Activated CD8-positive, alpha-beta memory T cell treated with anti-CD3 and anti-CD28 coated beads, Interleukin-2, amount 50 U/mL, for 4 hours (primary cell): Measurements from ENCODE around the gene A4GALT.

Experiments
- DNase-seq: peaks from one replicate; pipeline ENCODE4 v3.0.0-alpha.2; 2020

A4GALT gene

GRCh38 chr22:42700355-42700754 lies 20.3 kb downstream of the A4GALT start:
- DNase-seq, result no peak

DNA sequence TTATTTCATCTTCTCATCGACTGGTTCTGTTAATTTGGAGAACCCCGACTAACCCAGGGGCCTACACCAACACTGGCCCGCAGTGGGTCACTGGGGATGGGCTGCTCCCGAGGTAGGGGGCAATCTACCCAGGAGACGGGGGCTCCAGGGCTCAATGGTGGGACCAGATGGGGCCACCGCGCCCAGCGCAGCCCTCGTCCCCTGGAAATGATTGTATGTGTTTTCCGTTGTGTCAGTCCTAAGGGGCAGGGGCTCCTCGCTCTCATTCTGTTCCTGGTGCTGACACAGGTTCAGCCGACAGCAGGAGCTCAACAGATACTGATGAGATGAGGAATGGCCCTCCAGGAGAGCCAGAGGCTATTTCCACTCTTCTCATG lies 20.7 kb downstream of the A4GALT start:
- no peak for DNase-seq

DNA sequence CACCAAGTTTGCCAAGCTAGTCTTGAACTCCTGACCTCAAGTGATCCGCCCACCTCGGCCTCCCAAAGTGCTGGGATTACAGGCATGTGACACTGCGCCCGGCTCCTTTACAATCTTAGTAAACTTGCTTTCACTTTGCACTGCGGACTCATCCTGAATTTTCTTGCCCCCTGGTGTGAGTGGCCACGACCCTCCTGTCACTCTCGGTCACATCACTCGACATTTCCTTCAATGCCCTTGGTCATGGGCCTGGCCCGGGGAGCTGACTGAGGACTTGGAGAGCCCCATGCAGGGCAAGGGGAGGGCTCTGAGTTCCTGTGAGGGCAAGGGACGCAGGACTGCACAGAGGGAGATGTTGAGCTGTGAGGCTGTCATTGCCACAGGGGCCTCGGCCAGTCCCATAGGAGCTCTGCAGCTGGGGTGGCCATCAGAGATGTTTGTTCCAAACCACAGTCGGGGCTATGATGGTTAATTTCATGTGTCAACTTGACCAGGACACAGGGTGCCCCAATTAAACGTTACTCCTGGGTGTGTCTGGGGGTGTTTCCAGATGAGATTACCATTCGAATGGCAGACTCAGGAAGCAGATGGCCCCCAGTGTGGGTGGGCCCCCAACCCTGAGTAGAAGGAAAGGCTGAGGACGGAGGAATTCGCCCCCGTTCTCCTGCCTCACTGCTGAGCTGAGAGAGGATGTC lies 21.2 kb downstream of the A4GALT start:
- DNase-seq, result no peak

DNA sequence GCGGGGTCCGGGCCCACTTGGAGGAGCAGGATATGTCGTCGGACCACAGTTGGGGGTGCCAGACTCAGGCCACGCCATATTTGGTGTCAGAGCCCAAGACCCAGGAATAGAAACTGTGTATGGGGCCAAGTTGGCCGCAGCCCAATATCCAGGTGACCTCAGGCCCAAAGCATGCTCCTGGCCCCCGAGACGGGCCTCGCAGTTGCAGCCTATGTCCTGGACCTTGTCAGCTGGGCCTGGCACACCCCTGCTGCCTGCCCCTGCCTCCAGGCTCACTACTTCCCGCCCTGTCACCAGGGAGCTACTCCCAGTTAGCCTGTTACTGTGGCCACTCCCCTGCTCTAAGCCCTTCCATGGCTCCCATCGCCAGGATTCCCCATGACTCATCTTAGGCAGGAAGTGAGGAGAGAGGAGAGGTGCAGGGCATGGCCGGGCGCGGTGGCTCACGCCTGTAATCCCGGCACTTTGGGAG lies 23.1 kb downstream of the A4GALT start:
- DNase-seq, result no peak

DNA sequence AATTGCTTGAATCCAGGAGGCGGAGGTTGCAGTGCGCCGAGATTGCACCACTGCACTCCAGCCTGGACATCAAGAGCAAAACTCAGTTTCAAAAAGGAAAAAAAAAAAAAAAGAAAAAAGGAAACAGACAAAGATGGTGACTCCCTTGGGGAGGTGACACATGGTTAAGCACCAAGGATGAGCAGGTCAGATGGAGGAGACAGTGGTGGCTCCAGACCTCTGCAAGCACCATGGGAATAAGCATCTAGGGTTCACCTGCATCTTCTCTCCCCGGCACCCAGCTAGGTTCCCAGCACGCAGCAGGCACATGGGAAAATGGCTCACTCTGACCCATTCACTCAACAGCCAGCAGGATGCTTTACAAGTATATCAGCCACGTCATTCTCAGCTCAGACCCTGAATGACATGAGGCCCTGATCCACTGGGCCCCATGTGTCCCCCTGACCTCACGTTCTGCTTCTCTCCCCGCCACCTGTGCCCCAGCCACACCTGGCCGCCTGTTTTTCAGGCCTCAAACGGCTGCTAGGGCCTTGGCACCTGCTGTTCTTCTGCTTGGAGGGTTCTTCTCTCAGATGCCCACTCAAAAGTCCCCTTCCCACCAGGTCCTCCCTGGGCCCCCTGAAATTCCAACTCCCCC lies 24.2 kb downstream of the A4GALT start:
- no peak for DNase-seq

- no peak for DNase-seq
Observed at GRCh38 chr22:42695294-42695693, 25.4 kb downstream of the A4GALT start.

DNA sequence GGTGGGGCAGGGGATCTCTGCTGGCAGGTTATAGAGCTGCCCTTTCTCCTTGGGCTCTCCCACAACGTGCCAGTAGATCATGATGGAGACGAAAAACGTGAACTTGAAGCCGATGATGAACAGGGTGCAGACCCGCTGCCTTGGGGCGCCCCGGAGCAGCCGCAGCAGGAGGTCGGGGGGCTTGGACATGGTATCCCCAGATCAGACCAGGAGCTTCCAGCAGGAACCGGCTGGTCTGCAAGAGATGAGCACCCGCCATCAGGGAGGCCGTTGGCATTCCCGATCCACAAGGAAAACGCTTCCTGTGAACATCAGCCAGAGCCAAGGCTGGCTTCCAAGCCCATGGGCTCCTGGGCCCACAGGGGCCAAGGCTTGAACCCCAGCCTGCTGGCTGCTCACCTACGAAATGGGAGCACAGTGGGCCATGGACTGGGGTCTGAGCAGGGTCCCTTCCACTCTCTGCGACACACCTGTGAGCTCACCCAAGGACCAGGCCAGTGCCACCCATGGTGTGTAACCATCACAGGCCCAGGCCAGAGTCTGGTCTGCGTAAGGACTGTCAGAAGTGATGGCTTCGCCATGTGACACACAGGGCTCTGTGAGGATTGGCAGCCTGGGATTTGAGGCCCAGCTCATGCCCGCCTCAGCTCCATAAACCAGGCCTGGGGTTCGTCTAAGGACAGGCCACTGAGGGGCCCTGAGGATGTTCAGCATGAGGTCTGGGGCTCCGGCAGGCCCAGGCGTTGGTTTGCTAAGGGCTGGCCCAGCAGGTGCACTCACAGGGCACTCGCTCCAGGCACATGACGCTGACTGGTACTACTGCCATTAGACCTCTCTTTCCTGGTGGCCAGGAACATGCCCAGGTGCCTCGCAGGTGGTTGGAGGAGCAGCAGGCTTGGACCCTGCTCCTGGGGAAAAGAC lies 26.6 kb downstream of the A4GALT start:
- DNase-seq, result no peak

DNA sequence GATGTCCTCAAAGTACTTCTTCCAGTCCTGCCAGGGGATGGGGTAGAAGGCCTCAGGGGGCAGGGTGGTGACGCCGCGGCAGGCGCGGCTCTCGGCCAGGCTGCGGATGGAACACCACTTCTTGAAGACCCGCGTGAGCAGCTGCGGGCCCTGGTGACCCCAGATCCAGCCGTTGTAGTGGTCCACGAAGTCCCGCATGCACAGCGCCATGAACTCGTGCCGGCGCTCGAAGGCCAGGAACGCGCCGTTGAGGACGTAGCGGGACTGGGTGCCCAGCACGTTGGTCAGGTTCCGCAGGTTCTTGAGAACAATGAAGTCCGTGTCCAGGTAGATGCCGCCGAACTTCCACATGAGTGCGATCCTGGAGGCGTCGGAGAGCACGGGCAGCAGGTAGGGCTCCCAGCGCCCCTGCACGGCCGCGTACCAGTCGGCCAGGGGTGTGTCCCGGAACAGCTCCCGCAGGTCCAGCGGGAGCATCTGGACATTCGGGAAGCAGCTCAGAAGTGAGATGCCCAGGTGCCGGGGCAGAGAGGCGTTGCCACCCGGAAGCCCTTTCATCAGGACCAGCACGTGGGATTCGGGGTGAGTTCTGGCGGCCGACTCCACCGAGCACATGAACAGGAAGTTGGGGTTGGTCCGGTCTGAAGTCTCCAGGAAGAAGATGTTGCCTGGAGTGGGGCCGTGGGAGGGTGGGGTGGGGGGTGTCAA lies 27.5 kb downstream of the A4GALT start:
- no peak for DNase-seq

DNA sequence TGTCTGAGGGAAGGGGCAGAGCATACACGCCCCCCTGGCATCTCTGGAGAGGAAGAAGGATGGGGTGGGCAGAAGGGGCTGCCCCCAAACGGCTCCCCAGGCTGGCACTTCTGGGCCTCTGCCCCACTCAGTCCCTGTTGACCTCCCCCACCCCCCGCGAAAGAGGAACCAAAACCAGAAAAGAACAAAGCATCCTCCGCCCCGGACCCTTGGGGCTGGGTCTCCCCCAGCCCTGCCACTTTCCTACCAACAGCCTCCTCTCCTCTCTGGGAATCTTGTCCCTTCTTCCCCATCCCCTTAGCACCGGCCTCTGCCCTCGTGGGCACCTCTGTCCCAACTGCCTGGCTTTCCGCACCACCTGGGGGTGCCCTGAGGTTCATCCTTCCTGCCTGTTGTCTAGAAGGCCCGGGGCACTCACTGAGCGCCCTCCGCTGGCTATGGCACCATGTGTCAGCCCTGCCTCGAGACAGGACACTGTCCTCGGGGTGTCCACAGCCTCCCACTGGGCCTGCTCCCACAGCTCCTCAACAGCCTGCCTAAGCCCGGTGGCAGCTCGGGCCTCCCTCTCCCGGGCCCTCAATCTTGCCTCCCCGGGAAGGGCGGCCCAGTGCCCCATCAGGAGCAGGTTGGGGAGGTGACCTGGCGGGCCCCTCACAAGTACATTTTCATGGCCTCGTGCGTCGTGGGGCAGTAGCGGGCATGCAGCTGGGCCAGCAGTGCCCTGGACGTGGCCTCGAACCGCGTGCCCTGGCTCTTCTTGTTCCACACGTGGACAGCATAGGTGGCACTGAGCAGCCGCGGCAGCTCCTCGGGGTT lies 28.2 kb downstream of the A4GALT start:
- no peak for DNase-seq

GRCh38 chr22:42691440-42691839 lies 29.2 kb downstream of the A4GALT start:
- no peak for DNase-seq

DNA sequence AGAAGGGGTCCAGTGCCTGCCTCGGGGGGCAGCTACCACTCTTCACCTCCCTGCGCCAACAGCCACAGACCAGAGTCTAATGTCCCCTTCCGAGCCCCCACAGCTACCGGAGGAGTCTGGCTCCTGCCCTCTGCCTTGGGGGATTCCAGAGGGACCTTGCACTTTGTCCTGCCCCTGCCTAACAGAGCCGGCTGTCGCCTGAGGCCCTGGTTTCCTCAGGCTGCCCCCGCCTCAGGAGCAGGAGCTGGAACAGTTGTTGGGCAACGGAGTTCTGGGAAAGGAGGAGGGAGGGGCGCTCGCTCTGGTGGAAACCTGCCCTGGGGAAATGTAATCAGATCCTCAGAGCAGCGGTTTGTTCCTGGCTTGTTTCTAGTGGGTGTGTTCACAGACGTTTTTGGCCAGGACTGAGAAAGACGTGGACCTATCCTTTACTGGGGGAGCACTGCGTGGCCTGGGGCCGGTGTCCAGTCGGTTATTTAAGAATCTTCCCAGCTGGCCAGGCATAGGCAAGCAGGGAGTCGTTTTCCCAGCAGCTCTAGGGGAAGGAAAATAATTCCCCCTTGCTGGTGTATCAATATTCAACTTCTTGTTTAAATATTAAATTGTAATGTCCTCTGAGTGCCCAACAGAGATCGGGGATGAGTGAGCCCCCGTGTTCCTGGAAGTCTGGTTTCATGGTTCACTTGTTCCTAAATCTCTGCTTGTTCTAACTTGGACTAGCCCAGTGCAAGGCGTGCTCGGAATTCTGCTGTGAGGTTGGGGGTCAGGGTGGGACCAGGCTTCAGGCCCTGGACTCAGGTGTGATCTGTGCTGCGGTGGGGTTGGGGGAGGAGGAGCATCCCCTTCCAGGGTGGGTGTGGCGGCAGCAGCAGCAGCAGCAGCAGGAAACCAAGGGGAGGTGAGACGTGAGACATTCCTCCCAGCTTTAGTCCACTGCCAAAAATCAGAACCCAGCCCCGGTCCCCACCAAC lies 32.1 kb downstream of the A4GALT start:
- DNase-seq, result no peak

DNA sequence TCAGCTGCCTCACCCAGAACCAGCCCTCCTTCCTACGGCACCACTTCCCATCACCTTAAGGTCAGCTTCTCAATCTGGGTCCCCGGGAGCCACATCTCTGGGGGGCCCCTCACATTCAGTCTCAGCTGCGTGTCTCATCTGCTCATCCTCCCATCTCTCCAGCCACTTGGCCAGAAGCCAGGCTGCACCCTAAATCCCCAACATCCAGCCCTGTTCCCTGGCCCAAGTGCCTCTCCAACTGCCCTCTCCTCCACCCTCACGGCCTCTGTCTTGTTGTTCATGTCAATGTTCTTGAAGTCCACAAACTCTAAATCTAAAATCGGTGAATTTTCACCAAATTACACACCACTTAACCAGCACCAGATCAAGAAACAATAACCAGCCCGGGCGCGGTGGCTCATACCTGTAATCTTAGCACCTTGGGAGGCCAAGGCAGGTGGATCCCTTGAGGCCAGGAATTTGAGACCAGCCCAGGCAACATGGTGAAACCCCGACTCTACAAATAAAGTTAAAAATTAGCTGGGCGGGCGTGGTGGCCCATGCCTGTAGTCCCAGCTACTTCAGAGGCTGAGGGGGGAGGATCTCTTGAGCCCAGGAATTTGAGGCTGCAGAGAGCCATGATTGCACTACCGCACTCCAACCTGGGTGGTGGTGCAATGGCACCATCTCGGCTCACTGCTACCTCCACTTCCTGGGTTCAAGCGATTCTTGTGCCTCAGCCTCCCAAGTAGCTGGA lies 33.7 kb downstream of the A4GALT start:
- DNase-seq, result no peak

DNA sequence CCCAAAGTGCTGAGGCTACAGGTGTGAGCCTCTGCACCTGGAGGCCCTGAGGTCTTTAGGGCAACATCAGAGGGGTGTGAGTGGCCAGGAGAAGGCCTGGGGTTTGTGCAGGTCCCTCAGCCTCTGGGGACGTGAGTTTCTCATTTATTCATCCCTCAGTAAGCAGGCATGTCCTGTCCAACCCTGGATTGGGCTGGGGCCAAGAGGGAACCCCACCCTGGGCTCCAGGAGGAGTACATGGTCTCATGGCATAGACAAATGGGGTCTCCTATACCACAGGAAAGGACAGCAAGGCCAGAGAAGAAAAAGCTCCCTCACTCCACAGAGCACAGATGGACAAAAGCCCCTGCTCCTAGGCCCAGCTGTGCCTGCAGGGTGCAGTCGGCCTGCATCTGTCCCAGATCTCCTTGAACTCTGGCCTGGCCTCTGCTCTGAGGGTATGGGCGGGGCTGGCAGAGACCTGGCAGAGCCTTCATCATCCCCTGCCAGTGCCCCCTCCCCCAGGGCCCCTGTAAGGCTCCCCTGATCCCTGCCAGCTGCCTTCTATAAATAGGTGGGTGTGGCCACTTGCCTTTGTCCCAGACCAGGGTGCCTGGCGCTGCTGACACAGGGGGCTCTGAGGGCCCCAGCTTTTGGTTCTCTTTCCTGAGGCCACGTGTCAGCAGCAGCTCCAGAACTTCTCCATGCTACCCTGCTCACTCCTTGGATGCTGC lies 34.6 kb downstream of the A4GALT start:
- no peak for DNase-seq

- DNase-seq, result no peak
Observed at GRCh38 chr22:42684462-42685195, 36.0 kb downstream of the A4GALT start.

- DNase-seq, result no peak
Observed at GRCh38 chr22:42683578-42684283, 36.9 kb downstream of the A4GALT start.

DNA sequence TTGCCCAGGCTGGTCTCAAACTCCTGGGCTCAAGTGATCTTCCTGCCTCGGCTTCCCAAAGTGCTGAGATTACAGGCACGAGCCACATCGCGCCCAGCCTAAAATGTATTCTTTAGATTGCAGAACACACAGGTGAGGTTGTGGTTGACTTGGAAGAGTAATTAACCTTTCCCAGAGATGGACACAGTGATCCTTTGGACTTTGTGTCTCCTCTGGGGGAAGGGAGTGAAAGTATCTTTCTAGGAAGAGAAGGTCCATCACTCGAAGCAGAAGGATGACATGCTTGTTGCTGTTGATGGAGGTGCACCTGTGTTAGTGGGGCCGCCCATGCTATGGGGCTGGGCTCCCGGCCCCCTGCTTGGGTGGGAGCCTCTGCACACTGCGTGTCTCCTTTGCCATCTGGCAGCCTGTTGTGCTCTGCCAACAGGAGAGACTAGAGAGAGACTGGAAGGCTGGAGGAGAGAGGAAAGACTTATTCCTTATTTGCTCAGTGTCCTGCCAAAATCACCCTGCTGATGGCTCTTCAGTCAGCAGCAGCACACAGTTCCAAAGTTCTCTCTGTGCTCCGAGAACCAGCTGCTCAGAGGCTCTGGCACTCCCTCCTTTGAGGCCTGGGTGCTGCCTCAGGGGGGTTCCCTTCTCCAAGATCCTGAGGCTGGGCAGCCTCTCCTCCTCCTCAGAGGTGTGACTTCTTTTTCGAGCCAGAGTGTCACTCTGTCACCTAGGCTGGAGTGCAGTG lies 38.4 kb downstream of the A4GALT start:
- no peak for DNase-seq

DNA sequence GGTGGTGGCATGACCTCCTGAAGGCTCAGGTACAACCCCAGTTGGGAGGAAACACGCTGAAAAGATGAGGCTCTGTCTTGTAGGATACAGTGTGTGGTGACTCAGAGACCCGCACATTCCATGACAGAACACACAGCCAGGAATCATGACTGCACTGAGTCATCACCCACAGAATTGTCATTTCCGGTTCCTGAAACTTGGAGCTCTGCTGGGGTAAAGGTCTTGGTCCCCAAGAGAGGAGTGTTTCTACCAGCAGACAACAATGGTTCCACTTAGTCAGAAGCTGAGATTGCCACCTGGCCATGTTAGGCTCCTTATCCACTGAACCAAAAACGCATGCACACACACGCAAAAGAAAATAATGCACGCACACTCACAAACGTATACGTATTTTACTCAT lies 40.0 kb downstream of the A4GALT start:
- no peak for DNase-seq
